ENCODE results near the gene PIP4K2A.
"Not testable (repeated sequence)": the region's sequence is repeated elsewhere in the genome, so short reads cannot be mapped to it uniquely, and the experiment has no call there.

The PIP4K2A gene

GRCh38 chr10:22718659-22719058 is 4.3 kb upstream of the PIP4K2A start:
- not testable (repeated sequence) for DNase-seq

GRCh38 chr10:22717728-22718127 is 3.4 kb upstream of the PIP4K2A start:
- no peak for DNase-seq

- no peak for DNase-seq
Measured at GRCh38 chr10:22716943-22717342, 2.6 kb upstream of the PIP4K2A start.

- DNase-seq: no peak
Measured at GRCh38 chr10:22715290-22715625, 880 bp upstream of the PIP4K2A start.

GRCh38 chr10:22713853-22714478 is 412 bp downstream of the PIP4K2A start:
- no peak for DNase-seq

GRCh38 chr10:22712956-22713852 is 1.2 kb downstream of the PIP4K2A start:
- no peak for DNase-seq

- DNase-seq: no peak
Measured at GRCh38 chr10:22712211-22712955, 2.0 kb downstream of the PIP4K2A start.

GRCh38 chr10:22711373-22711772 is 3.0 kb downstream of the PIP4K2A start:
- DNase-seq: no peak

GRCh38 chr10:22710139-22710745 is 4.1 kb downstream of the PIP4K2A start:
- DNase-seq: no peak

- DNase-seq: no peak
Measured at GRCh38 chr10:22708772-22709171, 5.6 kb downstream of the PIP4K2A start.

GRCh38 chr10:22705527-22705926 is 8.9 kb downstream of the PIP4K2A start:
- no peak for DNase-seq

- DNase-seq: no peak
Measured at GRCh38 chr10:22704942-22705341, 9.4 kb downstream of the PIP4K2A start.

GRCh38 chr10:22704471-22704911 is 9.9 kb downstream of the PIP4K2A start:
- no peak for DNase-seq

GRCh38 chr10:22702348-22702747 is 12.0 kb downstream of the PIP4K2A start:
- no peak for DNase-seq

- DNase-seq: no peak
Measured at GRCh38 chr10:22701132-22701826, 13.1 kb downstream of the PIP4K2A start.

- no peak for DNase-seq
Measured at GRCh38 chr10:22700489-22700888, 13.9 kb downstream of the PIP4K2A start.

- DNase-seq: no peak
Measured at GRCh38 chr10:22699976-22700375, 14.4 kb downstream of the PIP4K2A start.

GRCh38 chr10:22698941-22699440 is 15.4 kb downstream of the PIP4K2A start:
- no peak for DNase-seq

- DNase-seq: no peak
Measured at GRCh38 chr10:22697800-22698199, 16.6 kb downstream of the PIP4K2A start.

- no peak for DNase-seq
Measured at GRCh38 chr10:22697101-22697500, 17.3 kb downstream of the PIP4K2A start.

- no peak for DNase-seq
Measured at GRCh38 chr10:22693860-22694259, 20.5 kb downstream of the PIP4K2A start.

GRCh38 chr10:22693371-22693784 is 21.0 kb downstream of the PIP4K2A start:
- no peak for DNase-seq
